OCI-LY7 (cell line): Measurements from ENCODE around the gene ZNF212. TPM values are rescaled to one million over a fixed set of nuclear protein-coding genes. Genes with fewer than 3 reads are reported as not detected.

ENCODE experiments used
- BruUV-seq: library from RNA; stranded (reverse); fragments of 400-500 nt; replicated peaks from 2 replicates; lab custom pipeline; 2021; lab: Mats Ljungman, UMichigan
- CTCF ChIA-PET: fragments of 300-600 bp; sonication (Branson Sonifier 250); formaldehyde crosslinking; loops from one replicate; lab custom pipeline; 2022; ENCODE audit warnings: antibody characterized with exemption; ENCODE audit not compliant: unreplicated experiment; lab: Charles Lee
- POLR2A ChIA-PET: fragments of 300-600 bp; sonication (Branson Sonifier 250); formaldehyde crosslinking; loops from one replicate; lab custom pipeline; 2022; ENCODE audit warnings: antibody characterized with exemption; lab: Charles Lee
- DNase-seq: peaks from one replicate; pipeline ENCODE4 v3.0.0-alpha.2; 2015; ENCODE audit warnings: low spot score
- H2AFZ ChIP-seq: fragments of 200-600 bp; sonication (generic), shearing (Covaris generic); 2 replicates; pipeline ENCODE4 v1.6.1; 2014; ENCODE audit warnings: mild to moderate bottlenecking, antibody characterized with exemption, low read length, moderate library complexity
- H3K27ac ChIP-seq: fragments of 200-600 bp; sonication (generic); 2 replicates; pipeline ENCODE4 v1.5.1; 2014; ENCODE audit warnings: mixed run types, low read depth, mild to moderate bottlenecking, moderate library complexity, low read length, inconsistent platforms; ENCODE audit not compliant: poor library complexity, severe bottlenecking
- H3K36me3 ChIP-seq: fragments of 200-600 bp; sonication (generic); 2 replicates; pipeline ENCODE4 v1.6.1; 2014; ENCODE audit warnings: mild to moderate bottlenecking, antibody characterized with exemption, low read length, moderate library complexity, mixed read lengths; ENCODE audit not compliant: insufficient read depth
- H3K4me1 ChIP-seq: fragments of 200-600 bp; sonication (generic); 2 replicates; pipeline ENCODE4 v1.5.1; 2014; ENCODE audit warnings: mild to moderate bottlenecking, low read length; ENCODE audit not compliant: insufficient read depth, poor library complexity, severe bottlenecking
- H3K4me2 ChIP-seq: fragments of 200-600 bp; sonication (generic); 2 replicates; pipeline ENCODE4 v1.6.1; 2014; ENCODE audit warnings: mild to moderate bottlenecking, low read length
- H3K4me3 ChIP-seq: fragments of 200-600 bp; sonication (generic); 2 replicates; pipeline ENCODE4 v1.5.1; 2014; ENCODE audit warnings: mild to moderate bottlenecking, low read depth, low read length; ENCODE audit not compliant: poor library complexity, severe bottlenecking
- H3K79me2 ChIP-seq: fragments of 200-600 bp; sonication (generic); 2 replicates; pipeline ENCODE4 v1.6.1; 2016; ENCODE audit warnings: low read depth, mild to moderate bottlenecking, low read length, moderate library complexity, mixed read lengths; ENCODE audit not compliant: insufficient read depth
- H3K9me2 ChIP-seq: fragments of 200-600 bp; sonication (generic); 2 replicates; pipeline ENCODE4 v1.6.1; 2016; ENCODE audit warnings: mild to moderate bottlenecking, low read length, mixed read lengths; ENCODE audit not compliant: insufficient read depth
- H3K9me3 ChIP-seq: fragments of 200-600 bp; sonication (generic); 2 replicates; pipeline ENCODE4 v1.6.1; 2014; ENCODE audit warnings: mild to moderate bottlenecking, mixed run types, low read length, mixed read lengths
- H4K20me1 ChIP-seq: fragments of 200-600 bp; sonication (generic); 2 replicates; pipeline ENCODE4 v1.6.1; 2014; ENCODE audit warnings: mild to moderate bottlenecking, antibody characterized with exemption, low read length, moderate library complexity, mixed read lengths; ENCODE audit not compliant: insufficient read depth
- CTCF ChIP-seq: fragments of 200-600 bp; sonication (generic); conservative IDR thresholded peaks from 2 replicates; pipeline ENCODE4 v1.5.1; 2014; ENCODE audit warnings: mild to moderate bottlenecking, antibody characterized with exemption, low read length, moderate library complexity, mixed read lengths
- EZH2phosphoT487 ChIP-seq: fragments of 200-600 bp; sonication (generic); IDR thresholded peaks from 2 replicates; pipeline ENCODE4 v1.6.1; 2018; ENCODE audit warnings: low read depth, borderline replicate concordance, mild to moderate bottlenecking, mixed run types, antibody characterized with exemption, low read length, moderate library complexity, mixed read lengths
- intact Hi-C: fragments of 100-400 bp; cut with micrococcal nuclease; formaldehyde crosslinking; loops from one replicate; pipeline ENCODE4 v1.10.0; 2022; ENCODE audit not compliant: unreplicated experiment
- total RNA-seq, 2 experiments: library from RNA; depleted of rRNA in 1 of 2; stranded (reverse); fragments of >200 nt in 1 of 2; shearing (Covaris generic) in 1 of 2; gene quantifications; 2 replicates each; pipeline ENCODE4 v1.2.3, GENCODE V29; 2014 to 2022

The ZNF212 gene
- total RNA-seq, 2 experiments from 2014 or later = 11.6 to 12.7 TPM

DNA sequence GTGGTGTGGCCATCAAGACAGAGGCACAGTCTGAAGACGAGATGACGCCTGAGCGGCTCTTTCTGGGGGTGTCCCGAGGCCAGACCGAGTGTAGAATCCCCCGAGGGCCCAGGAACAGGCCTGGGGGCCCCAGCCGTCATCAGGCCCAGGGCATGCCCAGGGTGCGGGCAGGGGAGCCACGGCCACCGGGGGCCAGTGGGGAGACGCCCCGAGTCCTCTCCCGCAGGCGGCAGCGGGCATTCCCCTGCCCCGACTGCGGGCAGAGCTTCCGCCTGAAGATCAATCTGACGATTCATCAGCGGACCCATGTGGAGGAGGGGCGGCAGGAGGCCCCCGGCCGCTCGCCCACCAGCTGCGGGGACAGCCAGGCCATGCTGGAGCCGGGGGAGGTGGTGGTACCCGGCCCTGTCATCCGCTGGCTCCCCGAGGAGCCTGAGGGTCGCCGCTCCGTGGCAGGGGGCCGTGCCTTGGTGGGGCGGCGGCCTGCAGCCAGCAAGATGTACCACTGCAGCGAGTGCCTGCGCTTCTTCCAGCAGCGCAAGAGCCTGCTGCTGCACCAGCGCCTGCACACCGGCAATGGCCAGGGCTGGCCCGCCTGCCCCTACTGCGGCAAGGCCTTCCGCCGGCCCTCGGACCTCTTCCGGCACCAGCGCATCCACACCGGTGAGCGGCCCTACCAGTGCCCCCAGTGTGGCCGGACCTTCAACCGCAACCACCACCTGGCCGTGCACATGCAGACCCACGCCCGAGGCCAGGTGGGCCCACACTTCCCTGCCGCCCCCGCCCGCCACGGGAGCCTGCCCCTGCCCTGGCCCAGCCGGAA lies 42.3 kb downstream of the ZNF212 start:
- H3K4me1 ChIP-seq = peaks cover 30% of the 10 kb centered on the region
- no peaks in the 10 kb centered on the region for H3K79me2 ChIP-seq
- H3K4me2 ChIP-seq = no peak overlapping the region
- no peaks in the 10 kb centered on the region for H3K9me3 ChIP-seq
- H3K27ac ChIP-seq = no peak overlapping the region
- H3K9me2 ChIP-seq = no peaks in the 10 kb centered on the region
- ChIA-PET CTCF (no interaction called here), POLR2A (no interaction called here)
- TF ChIP-seq CTCF = no peak
- TF ChIP-seq EZH2phosphoT487 = no peak
- no peak overlapping the region for H2AFZ ChIP-seq
- no peak overlapping the region for H3K4me3 ChIP-seq
- H3K36me3 ChIP-seq = peaks cover 25% of the 10 kb centered on the region
- no peak for DNase-seq
- H4K20me1 ChIP-seq = peaks cover 4% of the 10 kb centered on the region; the same call in 1 of the 2 replicates
- intact Hi-C loops = no loop called here
- BruUV-seq = no TSS peak

GRCh38 chr7:149282331-149282655 lies 42.8 kb downstream of the ZNF212 start:
- H3K79me2 ChIP-seq = no peaks in the 10 kb centered on the region
- no TSS peak for BruUV-seq
- no peaks in the 10 kb centered on the region for H3K9me3 ChIP-seq
- TF ChIP-seq EZH2phosphoT487 (no peak), CTCF (no peak)
- H3K9me2 ChIP-seq = no peaks in the 10 kb centered on the region
- intact Hi-C loops = no loop called here
- peaks cover 21% of the 10 kb centered on the region for H3K36me3 ChIP-seq
- ChIA-PET CTCF (no interaction called here), POLR2A (no interaction called here)
- H3K4me1 ChIP-seq = peaks cover 34% of the 10 kb centered on the region
- H2AFZ ChIP-seq = no peak overlapping the region
- peaks cover 4% of the 10 kb centered on the region; the same call in 1 of the 2 replicates for H4K20me1 ChIP-seq
- no peak for DNase-seq
- H3K27ac ChIP-seq = no peak overlapping the region
- no peak overlapping the region for H3K4me2 ChIP-seq
- H3K4me3 ChIP-seq = no peak overlapping the region

DNA sequence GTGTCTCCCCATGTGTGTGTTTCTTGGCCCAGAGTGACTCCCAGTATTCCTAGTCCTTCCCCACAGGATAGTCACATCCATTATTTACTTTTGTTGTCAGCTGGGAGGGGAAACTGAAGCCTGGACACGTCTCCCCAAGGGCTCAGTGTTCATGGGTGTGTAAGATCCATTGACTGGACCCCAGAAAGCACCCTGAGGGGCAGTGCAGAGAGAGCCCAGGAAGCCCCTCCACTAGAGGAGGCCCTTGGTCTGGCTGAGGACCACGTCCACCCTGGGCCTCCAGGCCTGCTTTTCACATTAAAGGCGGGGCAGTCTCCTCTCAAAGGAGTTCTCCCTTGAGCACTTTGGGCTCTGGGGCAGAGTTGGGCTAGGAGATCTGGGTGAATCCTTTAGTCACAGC lies 43.9 kb downstream of the ZNF212 start:
- Histone ChIP-seq H4K20me1 (peaks cover 4% of the 10 kb centered on the region; the same call in 1 of the 2 replicates), H3K27ac (peak overlapping the region; percentile 78), H3K4me1 (peaks cover 34% of the 10 kb centered on the region), H3K4me3 (no peak overlapping the region), H2AFZ (no peak overlapping the region), H3K9me3 (no peaks in the 10 kb centered on the region), H3K9me2 (no peaks in the 10 kb centered on the region), H3K36me3 (peaks cover 13% of the 10 kb centered on the region), H3K4me2 (no peak overlapping the region), H3K79me2 (no peaks in the 10 kb centered on the region)
- BruUV-seq = no TSS peak
- ChIA-PET CTCF (no interaction called here), POLR2A (no interaction called here)
- TF ChIP-seq CTCF (no peak), EZH2phosphoT487 (no peak)
- intact Hi-C loops = no loop called here
- no peak for DNase-seq
